ENCODE results near the gene VAV1. TPM values are rescaled to one million over a fixed set of nuclear protein-coding genes. Genes with fewer than 3 reads are reported as not detected.

The VAV1 gene
- total and polyA plus RNA-seq, 10 of the 15 experiments (the other 5 are each of a cell fraction or from before 2014, with no cell fraction given) = 1.6 to 76.8 (median 40.7) TPM

DNA sequence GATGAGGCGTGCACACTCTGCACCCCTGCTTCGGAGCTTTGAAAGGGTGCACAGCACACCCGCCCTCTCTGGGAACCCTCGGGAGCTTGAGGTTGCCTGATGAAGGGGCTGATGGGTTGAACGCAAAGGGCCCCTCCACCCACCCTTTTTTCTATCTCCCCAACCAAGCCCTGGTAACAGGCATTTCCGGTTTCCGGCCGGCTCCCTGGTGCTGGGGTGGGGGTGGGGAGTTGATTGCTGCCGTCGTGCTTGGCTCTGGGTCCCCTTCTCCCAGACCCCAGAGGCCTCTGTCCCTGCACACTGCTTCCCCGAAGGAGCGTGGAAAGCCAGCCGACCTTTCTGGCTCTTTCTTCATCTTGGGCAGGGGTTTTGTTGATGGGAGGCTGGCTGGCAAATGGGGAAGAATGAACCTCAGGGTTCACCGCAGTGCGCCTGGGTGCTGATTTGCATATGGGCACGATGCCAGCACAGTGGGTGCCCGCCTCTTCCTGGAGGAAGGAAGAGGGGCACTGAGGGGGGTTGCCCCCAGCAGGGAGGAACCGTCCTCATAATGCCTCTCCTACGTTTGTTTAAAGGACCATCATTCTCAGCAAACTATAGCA lies 29.1 kb downstream of the VAV1 start (continued):
- TF ChIP-seq, protein P1, sequence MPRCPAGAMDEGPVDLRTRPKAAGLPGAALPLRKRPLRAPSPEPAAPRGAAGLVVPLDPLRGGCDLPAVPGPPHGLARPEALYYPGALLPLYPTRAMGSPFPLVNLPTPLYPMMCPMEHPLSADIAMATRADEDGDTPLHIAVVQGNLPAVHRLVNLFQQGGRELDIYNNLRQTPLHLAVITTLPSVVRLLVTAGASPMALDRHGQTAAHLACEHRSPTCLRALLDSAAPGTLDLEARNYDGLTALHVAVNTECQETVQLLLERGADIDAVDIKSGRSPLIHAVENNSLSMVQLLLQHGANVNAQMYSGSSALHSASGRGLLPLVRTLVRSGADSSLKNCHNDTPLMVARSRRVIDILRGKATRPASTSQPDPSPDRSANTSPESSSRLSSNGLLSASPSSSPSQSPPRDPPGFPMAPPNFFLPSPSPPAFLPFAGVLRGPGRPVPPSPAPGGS (IDR thresholded peaks at IDR 0.05; ENCODE audit: borderline replicate concordance, insufficient read depth, low read depth, low read length, poor library complexity, severe bottlenecking) = no peak
- TF ChIP-seq KLF5 (IDR thresholded peaks at IDR 0.05; ENCODE audit: partially characterized antibody) = no peak
- TF ChIP-seq, protein P2, sequence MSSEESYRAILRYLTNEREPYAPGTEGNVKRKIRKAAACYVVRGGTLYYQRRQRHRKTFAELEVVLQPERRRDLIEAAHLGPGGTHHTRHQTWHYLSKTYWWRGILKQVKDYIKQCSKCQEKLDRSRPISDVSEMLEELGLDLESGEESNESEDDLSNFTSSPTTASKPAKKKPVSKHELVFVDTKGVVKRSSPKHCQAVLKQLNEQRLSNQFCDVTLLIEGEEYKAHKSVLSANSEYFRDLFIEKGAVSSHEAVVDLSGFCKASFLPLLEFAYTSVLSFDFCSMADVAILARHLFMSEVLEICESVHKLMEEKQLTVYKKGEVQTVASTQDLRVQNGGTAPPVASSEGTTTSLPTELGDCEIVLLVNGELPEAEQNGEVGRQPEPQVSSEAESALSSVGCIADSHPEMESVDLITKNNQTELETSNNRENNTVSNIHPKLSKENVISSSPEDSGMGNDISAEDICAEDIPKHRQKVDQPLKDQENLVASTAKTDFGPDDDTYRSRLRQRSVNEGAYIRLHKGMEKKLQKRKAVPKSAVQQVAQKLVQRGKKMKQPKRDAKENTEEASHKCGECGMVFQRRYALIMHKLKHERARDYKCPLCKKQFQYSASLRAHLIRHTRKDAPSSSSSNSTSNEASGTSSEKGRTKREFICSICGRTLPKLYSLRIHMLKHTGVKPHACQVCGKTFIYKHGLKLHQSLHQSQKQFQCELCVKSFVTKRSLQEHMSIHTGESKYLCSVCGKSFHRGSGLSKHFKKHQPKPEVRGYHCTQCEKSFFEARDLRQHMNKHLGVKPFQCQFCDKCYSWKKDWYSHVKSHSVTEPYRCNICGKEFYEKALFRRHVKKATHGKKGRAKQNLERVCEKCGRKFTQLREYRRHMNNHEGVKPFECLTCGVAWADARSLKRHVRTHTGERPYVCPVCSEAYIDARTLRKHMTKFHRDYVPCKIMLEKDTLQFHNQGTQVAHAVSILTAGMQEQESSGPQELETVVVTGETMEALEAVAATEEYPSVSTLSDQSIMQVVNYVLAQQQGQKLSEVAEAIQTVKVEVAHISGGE (CRISPR knock-in tag; IDR thresholded peaks at IDR 0.05) = no peak
- TF ChIP-seq, protein P3, sequence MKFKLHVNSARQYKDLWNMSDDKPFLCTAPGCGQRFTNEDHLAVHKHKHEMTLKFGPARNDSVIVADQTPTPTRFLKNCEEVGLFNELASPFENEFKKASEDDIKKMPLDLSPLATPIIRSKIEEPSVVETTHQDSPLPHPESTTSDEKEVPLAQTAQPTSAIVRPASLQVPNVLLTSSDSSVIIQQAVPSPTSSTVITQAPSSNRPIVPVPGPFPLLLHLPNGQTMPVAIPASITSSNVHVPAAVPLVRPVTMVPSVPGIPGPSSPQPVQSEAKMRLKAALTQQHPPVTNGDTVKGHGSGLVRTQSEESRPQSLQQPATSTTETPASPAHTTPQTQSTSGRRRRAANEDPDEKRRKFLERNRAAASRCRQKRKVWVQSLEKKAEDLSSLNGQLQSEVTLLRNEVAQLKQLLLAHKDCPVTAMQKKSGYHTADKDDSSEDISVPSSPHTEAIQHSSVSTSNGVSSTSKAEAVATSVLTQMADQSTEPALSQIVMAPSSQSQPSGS (IDR thresholded peaks at IDR 0.05; ENCODE audit: low read length) = no peak
- no peak for TF ChIP-seq JUNB (IDR thresholded peaks at IDR 0.05)
- TF ChIP-seq RBBP5 (conservative IDR thresholded peaks at IDR 0.05) = no peak

Measured in GM12878 (cell line).